ENCODE data around the gene LITAF.
"Not testable (repeated sequence)": the region's sequence is repeated elsewhere in the genome, so short reads cannot be mapped to it uniquely, and the experiment has no call there.

Gene LITAF

GRCh38 chr16:11583889-11584565 lies 2.7 kb downstream of the LITAF start:
- no peak overlapping the region for H3K4me3 ChIP-seq (ENCODE audit: low read depth, low read length)
- in situ Hi-C loops (cut with HindIII; ENCODE audit: low sequenced_read_pairs): no loop called here
- TF ChIP-seq CTCF (IDR thresholded peaks at IDR 0.05; ENCODE audit: low read depth, low read length): no peak
- DNase-seq (ENCODE audit: low read depth, low spot score): no peak

GRCh38 chr16:11583166-11583565 lies 3.6 kb downstream of the LITAF start:
- H3K4me3 ChIP-seq (ENCODE audit: low read depth, low read length): no peak overlapping the region
- DNase-seq (ENCODE audit: low read depth, low spot score): peak; percentile 33
- in situ Hi-C loops (cut with HindIII; ENCODE audit: low sequenced_read_pairs): no loop called here
- no peak for TF ChIP-seq CTCF (IDR thresholded peaks at IDR 0.05; ENCODE audit: low read depth, low read length)

- no peak for DNase-seq (ENCODE audit: low read depth, low spot score)
- no peak for TF ChIP-seq CTCF (IDR thresholded peaks at IDR 0.05; ENCODE audit: low read depth, low read length)
- in situ Hi-C loops (cut with HindIII; ENCODE audit: low sequenced_read_pairs): no loop called here
- no peak overlapping the region for H3K4me3 ChIP-seq (ENCODE audit: low read depth, low read length)
Measured at GRCh38 chr16:11582157-11582814, 4.4 kb downstream of the LITAF start.

- in situ Hi-C loops (cut with HindIII; ENCODE audit: low sequenced_read_pairs): no loop called here
- no peak for DNase-seq (ENCODE audit: low read depth, low spot score)
- TF ChIP-seq CTCF (IDR thresholded peaks at IDR 0.05; ENCODE audit: low read depth, low read length): no peak
- no peak overlapping the region for H3K4me3 ChIP-seq (ENCODE audit: low read depth, low read length)
Measured at GRCh38 chr16:11581678-11582077, 5.0 kb downstream of the LITAF start.

- no peak overlapping the region for H3K4me3 ChIP-seq (ENCODE audit: low read depth, low read length)
- TF ChIP-seq CTCF (IDR thresholded peaks at IDR 0.05; ENCODE audit: low read depth, low read length): no peak
- DNase-seq (ENCODE audit: low read depth, low spot score): no peak
- in situ Hi-C loops (cut with HindIII; ENCODE audit: low sequenced_read_pairs): no loop called here
Measured at GRCh38 chr16:11580451-11581086, 6.2 kb downstream of the LITAF start.

GRCh38 chr16:11577290-11577660 lies 9.4 kb downstream of the LITAF start:
- in situ Hi-C loops (cut with HindIII; ENCODE audit: low sequenced_read_pairs); H3K4me3 ChIP-seq (ENCODE audit: low read depth, low read length): not testable (repeated sequence)

More at GRCh38 chr16:11577290-11577660, 9.4 kb downstream of the LITAF start:
- not testable (repeated sequence) for DNase-seq (ENCODE audit: low read depth, low spot score)

Data from astrocyte of the spinal cord (primary cell).